Aorta (tissue), 5 donors: Measurements from ENCODE around the gene ASB17. TPM values are rescaled to one million over a fixed set of nuclear protein-coding genes. Genes with fewer than 3 reads are reported as not detected.

Experiments used
- ATAC-seq: fragments of 200-7000 bp; cut with Tn5 transposase; one replicate; pipeline ENCODE4 v1.9.1; 2022; ENCODE audit warnings: moderate library complexity; ENCODE audit not compliant: low FRiP score
- DNase-seq, 2 donors: peaks; one replicate each; pipeline ENCODE4 v3.0.0-alpha.2; 2020
- H3K27ac ChIP-seq, 2 donors: one replicate each; pipeline ENCODE4 v1.5.1; 2013; ENCODE audit warnings: low read length in 2 of 2, mild to moderate bottlenecking in 2 of 2, moderate library complexity in 2 of 2, control low read depth in 1 of 2, inconsistent platforms in 1 of 2, low read depth in 1 of 2
- H3K27me3 ChIP-seq, 2 donors: one replicate each; pipeline ENCODE4 v1.6.1; 2013; ENCODE audit warnings: control low read depth in 1 of 2, low read length in 1 of 2, mild to moderate bottlenecking in 1 of 2, moderate library complexity in 1 of 2; ENCODE audit not compliant: insufficient read depth in 2 of 2, control insufficient read depth in 1 of 2
- H3K36me3 ChIP-seq, 2 donors: one replicate each; pipeline ENCODE4 v1.6.1; 2013; ENCODE audit warnings: control low read depth in 1 of 2, low read length in 1 of 2, mild to moderate bottlenecking in 1 of 2; ENCODE audit not compliant: insufficient read depth in 2 of 2, control insufficient read depth in 1 of 2
- H3K4me1 ChIP-seq, 2 donors: one replicate each; pipeline ENCODE4 v1.6.1; 2013; ENCODE audit warnings: low read length in 2 of 2, control low read depth in 1 of 2, mild to moderate bottlenecking in 1 of 2, moderate library complexity in 1 of 2; ENCODE audit not compliant: insufficient read depth in 2 of 2, control insufficient read depth in 1 of 2
- H3K4me3 ChIP-seq, 2 donors: one replicate each; pipeline ENCODE4 v1.5.1; 2013; ENCODE audit warnings: low read length in 2 of 2, control low read depth in 1 of 2, mild to moderate bottlenecking in 1 of 2
- H3K9me3 ChIP-seq: one replicate; pipeline ENCODE4 v1.6.1; 2013; ENCODE audit warnings: mild to moderate bottlenecking, low read length; ENCODE audit not compliant: control insufficient read depth
- WGBS, 2 donors: extraction: QIAGEN DNeasy Blood & Tissue Kit; methylation state at CpG; one replicate each; pipeline ENCODE4 v1.1.7; 2013; 5-methylcytosine and 5-hydroxymethylcytosine counted together
- intact Hi-C, 2 donors: fragments of 100-400 bp; cut with DNase I; formaldehyde crosslinking; loops; one replicate each; pipeline versions ENCODE4 v1.14.2 to v1.15.0; 2022
- polyA plus RNA-seq, 2 donors: library from polyadenylated mRNA; stranded (reverse); fragments of 200-250 nt; gene quantifications; one replicate each; pipeline ENCODE4 v1.2.3, GENCODE V29; 2013
- total RNA-seq, 2 donors: library from RNA; stranded (reverse); fragmentation: NEBNext Ultra II Directional; extraction: Animal tissue kit (Norgen Biotek cat#: 25700); gene quantifications; one replicate each; pipeline ENCODE4 v1.2.1, GENCODE V29; 2021
- donor health status: healthy with polysubstance abuse.
- donor health status: Bipolar disorder and iron deficiency.
- donor health status: DM: no; HTN: no; CAD: no.
- donor health status: DM: no; HTN: no; CAD: no.
- donor health status: DM: yes; HTN: yes; CAD: no.

The ASB17 gene
- total and polyA plus RNA-seq, 4 donors: not detected

DNA sequence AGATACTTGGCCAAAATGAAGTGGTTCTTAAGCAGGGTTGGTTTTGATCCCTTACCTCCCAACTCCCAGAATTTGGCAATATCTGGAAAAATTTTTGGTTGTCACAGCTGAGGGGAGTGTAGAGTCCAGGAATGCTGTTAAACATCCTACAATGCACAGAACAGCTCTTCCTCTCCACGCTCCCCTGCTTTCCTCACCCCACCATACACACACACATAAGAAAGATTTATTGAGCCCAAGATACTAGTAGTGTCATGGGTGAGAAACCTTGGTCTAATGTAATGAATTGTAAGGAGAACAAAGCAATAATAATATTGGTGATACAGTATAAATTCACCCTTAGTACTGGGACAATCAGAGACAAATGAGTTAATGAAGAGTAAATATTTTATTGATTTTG lies 47.8 kb downstream of the ASB17 start:
- H3K4me3 ChIP-seq: no peak overlapping the region
- no peaks in the 10 kb centered on the region for H3K36me3 ChIP-seq
- DNase-seq: no peak
- H3K27me3 ChIP-seq: no peaks in the 10 kb centered on the region
- no peak for ATAC-seq
- 25 to 38% methylated on average over 1 of the region's 1 CpG for WGBS, 2 donors
- H3K27ac ChIP-seq: no peak overlapping the region
- H3K4me1 ChIP-seq: no peaks in the 10 kb centered on the region
- intact Hi-C loops: no loop called here
- H3K9me3 ChIP-seq: no peaks in the 10 kb centered on the region

DNA sequence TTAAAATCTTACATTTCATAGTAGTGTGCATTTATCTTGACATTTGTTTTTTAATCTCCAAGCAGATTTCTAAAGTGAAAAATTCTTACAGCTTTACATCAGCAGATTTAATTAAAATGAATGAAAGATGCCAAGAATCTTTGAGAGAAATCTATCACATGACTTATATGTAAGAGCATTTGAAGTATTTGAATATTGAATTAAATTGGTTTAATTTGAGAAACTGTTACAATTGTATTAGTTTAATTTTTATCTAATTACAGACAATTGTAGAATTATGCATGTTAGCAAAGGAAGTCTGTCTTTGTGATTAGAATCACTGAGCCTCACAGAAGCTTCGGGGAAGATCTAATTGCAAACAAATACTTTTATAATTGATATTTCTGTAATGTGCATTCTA lies 52.2 kb downstream of the ASB17 start:
- no peaks in the 10 kb centered on the region for H3K4me1 ChIP-seq
- no peak overlapping the region for H3K4me3 ChIP-seq
- no peak for ATAC-seq
- no peaks in the 10 kb centered on the region for H3K9me3 ChIP-seq
- no peaks in the 10 kb centered on the region for H3K27me3 ChIP-seq
- DNase-seq: no peak
- no peak overlapping the region for H3K27ac ChIP-seq
- no peaks in the 10 kb centered on the region for H3K36me3 ChIP-seq
- intact Hi-C loops: no loop called here
- WGBS, 2 donors: 70 to 85% methylated on average over 1 of the region's 1 CpG

DNA sequence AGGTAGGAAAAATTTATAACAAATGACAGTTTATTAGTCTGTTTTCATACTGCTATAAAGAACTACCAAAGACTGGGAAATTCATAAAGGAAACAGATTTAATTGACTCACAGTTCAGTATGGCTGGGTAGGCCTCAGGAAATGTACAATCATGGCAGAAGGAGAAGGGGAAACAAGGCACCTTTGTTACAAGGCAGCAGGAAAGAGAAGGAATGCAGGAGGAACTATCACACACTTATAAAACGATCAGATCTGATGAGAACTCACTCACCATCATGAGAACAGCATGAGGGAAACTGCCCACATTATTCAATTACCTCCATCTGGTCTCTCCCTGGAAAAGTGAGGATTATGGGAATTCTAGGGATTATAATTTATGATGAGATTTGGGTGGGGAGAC lies 61.3 kb downstream of the ASB17 start:
- intact Hi-C loops: no loop called here
- Histone ChIP-seq H3K9me3 (no peaks in the 10 kb centered on the region), H3K4me1 (no peaks in the 10 kb centered on the region), H3K36me3 (no peaks in the 10 kb centered on the region), H3K27ac (no peak overlapping the region), H3K27me3 (no peaks in the 10 kb centered on the region), H3K4me3 (no peak overlapping the region)
- ATAC-seq (no peak), DNase-seq (no peak)
- 42 to 64% methylated on average over 1 of the region's 1 CpG for WGBS, 2 donors

Other genes with a start within 250 kb of the ASB17 start
- gene ACADM, start 207.7 kb downstream of the ASB17 start, total RNA-seq: 10 to 100 TPM; 39.8 to 41.1 TPM
- 10 to 100 TPM; 37.8 to 71.9 TPM for gene ACADM, start 207.7 kb downstream of the ASB17 start, polyA plus RNA-seq
- 10 to 100 TPM; 53.7 to 77.3 TPM for gene RABGGTB, start 146.1 kb downstream of the ASB17 start, total RNA-seq
- gene RABGGTB, start 146.1 kb downstream of the ASB17 start, polyA plus RNA-seq: 10 to 100 TPM; 53.2 to 72.9 TPM
- under 1 TPM; 0.68 to 0.72 TPM for gene MSH4, start 135.5 kb downstream of the ASB17 start, total RNA-seq
- under 1 TPM in 1 of 2 donors, not detected in 1; 0.46 TPM for gene MSH4, start 135.5 kb downstream of the ASB17 start, polyA plus RNA-seq
- gene ST6GALNAC3, start 142.3 kb upstream of the ASB17 start, total RNA-seq: 10 to 100 TPM; 10.5 to 20.2 TPM
- gene ST6GALNAC3, start 142.3 kb upstream of the ASB17 start, polyA plus RNA-seq: 1 to 10 TPM in 1 of 2 donors, under 1 TPM in 1; 0.50 to 1.3 TPM